ENCODE data around the gene ITM2C. TPM values are rescaled to one million over a fixed set of nuclear protein-coding genes. Genes with fewer than 3 reads are reported as not detected.

The ITM2C gene
- total and polyA plus RNA-seq, 2 of the 13 experiments (the other 11 are each of a cell fraction or from before 2014, with no cell fraction given) = 70.5 to 270 TPM

DNA sequence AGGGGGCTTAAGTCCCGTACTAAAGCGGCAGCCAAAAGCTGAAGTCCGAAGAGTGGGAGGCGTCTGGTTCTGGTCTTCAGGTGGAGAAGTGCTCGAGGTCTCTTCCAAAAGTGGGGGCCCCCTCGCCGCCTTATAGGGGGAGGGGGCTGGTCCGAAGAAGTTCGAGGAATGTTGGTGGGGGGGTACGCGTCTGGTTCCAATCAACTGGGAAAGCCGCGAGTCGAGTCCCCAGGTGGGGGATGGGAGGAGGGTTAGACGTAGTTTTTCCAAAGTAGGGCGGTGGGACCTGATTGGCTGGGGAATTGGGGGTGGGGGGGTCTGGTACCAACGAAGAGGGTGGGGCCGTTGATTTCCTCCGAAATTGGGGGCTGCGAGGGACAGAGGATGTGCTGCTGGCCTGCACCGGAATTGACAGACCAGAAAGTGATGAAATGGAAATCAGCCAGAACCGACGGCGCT is 594 bp downstream of the ITM2C start (continued):
- TF ChIP-seq ZNF687 (CRISPR knock-in tag; IDR thresholded peaks at IDR 0.05) (no peak), ZNF839 (CRISPR knock-in tag; IDR thresholded peaks at IDR 0.05; ENCODE audit: borderline replicate concordance) (no peak), ZNF883 (CRISPR knock-in tag; IDR thresholded peaks at IDR 0.05; ENCODE audit: not compliant biosample characterization) (peak; percentile 1), MNT (IDR thresholded peaks at IDR 0.05) (no peak), SOX13 (IDR thresholded peaks at IDR 0.05) (no peak), SOX13 (CRISPR knock-in tag; conservative IDR thresholded peaks at IDR 0.05 in 1 of 2, IDR thresholded peaks at IDR 0.05 in 1 of 2) (no peak), ZNF430 (CRISPR knock-in tag; IDR thresholded peaks at IDR 0.05) (peak; percentile 16; the same call in 1 of the 2 replicates), ZNF567 (CRISPR knock-in tag; IDR thresholded peaks at IDR 0.05; ENCODE audit: borderline replicate concordance) (no peak), ATF6 (CRISPR knock-in tag; conservative IDR thresholded peaks at IDR 0.05) (no peak), ZNF556 (CRISPR knock-in tag; IDR thresholded peaks at IDR 0.05; ENCODE audit: borderline replicate concordance) (no peak)
